ENCODE results near the gene MED13L.

MED13L gene

GRCh38 chr12:116194935-116195431 is 82.5 kb downstream of the MED13L start:
- H3K27ac ChIP-seq = peak overlapping the region in 3 of 11 experiments; percentile 7 to 29 (median 26); a peak in 4 of 22 replicates
- H3K36me3 ChIP-seq = peaks cover 0 to 20% (median 10%) of the 10 kb centered on the region in 11 experiments; a peak in 14 of 22 replicates
- TF ChIP-seq Cebpa-rat (IDR thresholded peaks at IDR 0.05) = no peak
- H3K4me3 ChIP-seq = no peak overlapping the region
- no peak overlapping the region for H3K9ac ChIP-seq
- no peaks in the 10 kb centered on the region for H3K27me3 ChIP-seq
- peaks cover 29 to 66% (median 51%) of the 10 kb centered on the region in 10 experiments for H3K4me1 ChIP-seq
- peak overlapping the region; percentile 8 to 62 (median 44); a peak in 19 of 22 replicates for H3K4me2 ChIP-seq
- H3K9me3 ChIP-seq (replicated peaks in 1 of 11) = no peaks in the 10 kb centered on the region
- peaks cover 99 to 100% (median 100%) of the 10 kb centered on the region in 11 experiments for H4K20me1 ChIP-seq

- Histone ChIP-seq H3K27ac (no peak overlapping the region), H3K4me2 (no peak overlapping the region), H3K4me3 (no peak overlapping the region), H3K36me3 (peaks cover 0 to 20% (median 10%) of the 10 kb centered on the region in 11 experiments; a peak in 14 of 22 replicates), H3K27me3 (no peaks in the 10 kb centered on the region), H3K9ac (no peak overlapping the region), H3K9me3 (replicated peaks in 1 of 11) (no peaks in the 10 kb centered on the region), H4K20me1 (peaks cover 99 to 100% (median 100%) of the 10 kb centered on the region in 11 experiments), H3K4me1 (peaks cover 30 to 67% (median 54%) of the 10 kb centered on the region in 10 experiments)
- no peak for TF ChIP-seq Cebpa-rat (IDR thresholded peaks at IDR 0.05)
Observed at GRCh38 chr12:116189692-116190091, 87.8 kb downstream of the MED13L start.

DNA sequence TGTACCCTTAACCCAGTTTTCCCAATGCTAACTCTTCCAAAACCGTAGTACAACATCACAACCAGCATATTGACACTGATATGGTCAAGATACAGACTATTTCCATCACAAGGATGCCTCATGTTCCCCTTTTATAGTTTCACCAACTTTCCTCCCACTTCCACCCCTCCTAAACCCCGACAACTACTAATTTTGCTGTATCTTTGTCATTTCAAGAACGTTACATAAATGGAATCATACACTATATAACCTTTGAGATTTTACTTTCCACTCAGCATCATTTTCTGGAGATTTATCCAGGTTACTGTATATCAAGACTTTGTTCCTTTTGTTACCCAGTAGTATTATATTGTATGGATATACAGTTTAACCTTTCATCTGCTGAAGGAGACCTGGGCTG is 88.9 kb downstream of the MED13L start:
- no peaks in the 10 kb centered on the region for H3K9me3 ChIP-seq (replicated peaks in 1 of 11)
- no peak for TF ChIP-seq Cebpa-rat (IDR thresholded peaks at IDR 0.05)
- no peak overlapping the region for H3K4me3 ChIP-seq
- H4K20me1 ChIP-seq = peaks cover 99 to 100% (median 100%) of the 10 kb centered on the region in 11 experiments
- peaks cover 25 to 75% (median 49%) of the 10 kb centered on the region in 10 experiments for H3K4me1 ChIP-seq
- peak overlapping the region in 9 of 11 experiments; percentile 3 to 62 (median 19); a peak in 6 of 22 replicates for H3K4me2 ChIP-seq
- H3K36me3 ChIP-seq = peaks cover 0 to 20% (median 10%) of the 10 kb centered on the region in 11 experiments; a peak in 14 of 22 replicates
- H3K9ac ChIP-seq = no peak overlapping the region
- no peaks in the 10 kb centered on the region for H3K27me3 ChIP-seq
- H3K27ac ChIP-seq = no peak overlapping the region

DNA sequence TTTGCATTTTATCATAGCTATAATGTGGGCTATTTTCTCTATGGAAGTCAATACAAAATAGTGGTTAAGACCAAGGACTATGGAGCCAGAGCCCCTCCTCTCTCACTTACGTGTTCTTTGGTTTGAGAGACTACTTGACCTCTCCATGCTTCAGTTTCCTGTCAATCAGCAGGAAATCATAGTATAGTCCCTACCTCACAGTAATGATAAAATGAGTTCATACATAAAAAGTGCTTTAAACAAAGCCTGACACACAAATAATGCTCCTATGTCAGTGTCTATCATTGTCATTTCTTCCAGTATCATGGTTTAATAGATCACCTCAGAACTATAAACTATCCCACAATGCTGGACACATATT is 90.4 kb downstream of the MED13L start:
- H3K9ac ChIP-seq = no peak overlapping the region
- peak overlapping the region; percentile 34 to 62 (median 53) for H3K4me2 ChIP-seq
- no peak for TF ChIP-seq Cebpa-rat (IDR thresholded peaks at IDR 0.05)
- peaks cover 99 to 100% (median 100%) of the 10 kb centered on the region in 11 experiments for H4K20me1 ChIP-seq
- H3K4me3 ChIP-seq = no peak overlapping the region
- H3K9me3 ChIP-seq (replicated peaks in 1 of 11) = no peaks in the 10 kb centered on the region
- H3K27me3 ChIP-seq = no peaks in the 10 kb centered on the region
- peaks cover 0 to 11% (median 4%) of the 10 kb centered on the region in 11 experiments; a peak in 9 of 22 replicates for H3K36me3 ChIP-seq
- H3K27ac ChIP-seq = no peak overlapping the region
- peaks cover 33 to 89% (median 59%) of the 10 kb centered on the region in 10 experiments for H3K4me1 ChIP-seq

- H3K4me3 ChIP-seq = no peak overlapping the region
- peaks cover 0 to 12% (median 4%) of the 10 kb centered on the region in 11 experiments; a peak in 9 of 22 replicates for H3K36me3 ChIP-seq
- peak overlapping the region in 2 of 11 experiments; percentile 9 to 30; a peak in 2 of 22 replicates for H3K27ac ChIP-seq
- no peaks in the 10 kb centered on the region for H3K9me3 ChIP-seq (replicated peaks in 1 of 11)
- TF ChIP-seq Cebpa-rat (IDR thresholded peaks at IDR 0.05) = no peak
- H3K4me2 ChIP-seq = peak overlapping the region; percentile 34 to 62 (median 53)
- H3K9ac ChIP-seq = no peak overlapping the region
- H3K27me3 ChIP-seq = no peaks in the 10 kb centered on the region
- H3K4me1 ChIP-seq = peaks cover 33 to 95% (median 63%) of the 10 kb centered on the region in 10 experiments
- peaks cover 99 to 100% (median 100%) of the 10 kb centered on the region in 11 experiments for H4K20me1 ChIP-seq
Observed at GRCh38 chr12:116186482-116187150, 90.9 kb downstream of the MED13L start.

DNA sequence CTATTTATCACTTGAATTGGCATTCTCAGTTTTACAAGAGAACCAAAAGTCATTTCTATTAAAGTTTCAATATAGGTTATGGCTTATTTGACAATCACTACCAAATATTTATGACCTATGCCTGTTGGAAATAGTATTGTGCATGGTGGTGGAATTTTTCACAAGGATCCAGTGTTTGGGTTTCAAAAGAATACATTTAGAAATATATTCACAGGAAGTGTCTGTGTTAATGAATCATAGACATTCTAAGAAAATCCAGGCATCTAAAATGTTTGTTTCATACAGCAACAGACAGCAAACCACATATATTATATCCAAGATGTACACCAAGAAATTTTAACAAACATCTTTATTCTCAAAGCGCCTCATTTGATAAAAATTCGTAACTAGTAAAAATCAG is 92.7 kb downstream of the MED13L start:
- Histone ChIP-seq H3K4me1 (peaks cover 33 to 92% (median 61%) of the 10 kb centered on the region in 10 experiments), H3K4me2 (peak overlapping the region in 4 of 11 experiments; percentile 26 to 56 (median 52); a peak in 6 of 22 replicates), H4K20me1 (peaks cover 99 to 100% (median 100%) of the 10 kb centered on the region in 11 experiments), H3K36me3 (peaks cover 0 to 14% (median 4%) of the 10 kb centered on the region in 11 experiments; a peak in 3 of 22 replicates), H3K9ac (no peak overlapping the region), H3K27ac (no peak overlapping the region), H3K4me3 (no peak overlapping the region), H3K27me3 (no peaks in the 10 kb centered on the region), H3K9me3 (replicated peaks in 1 of 11) (no peaks in the 10 kb centered on the region)
- TF ChIP-seq Cebpa-rat (IDR thresholded peaks at IDR 0.05) = no peak

- H3K36me3 ChIP-seq = peaks cover 0 to 22% (median 7%) of the 10 kb centered on the region in 11 experiments; a peak in 7 of 22 replicates
- H3K4me2 ChIP-seq = peak overlapping the region in 4 of 11 experiments; percentile 26 to 56 (median 52); a peak in 5 of 22 replicates
- H4K20me1 ChIP-seq = peaks cover 99 to 100% (median 100%) of the 10 kb centered on the region in 11 experiments
Observed at GRCh38 chr12:116183741-116184141, 93.8 kb downstream of the MED13L start.

GRCh38 chr12:116182359-116183063 is 95.0 kb downstream of the MED13L start:
- Histone ChIP-seq H3K9me3 (replicated peaks in 1 of 11) (no peaks in the 10 kb centered on the region), H3K4me2 (peak overlapping the region in 5 of 11 experiments; percentile 29 to 62 (median 47); a peak in 11 of 22 replicates), H3K4me1 (peaks cover 19 to 69% (median 44%) of the 10 kb centered on the region in 10 experiments), H4K20me1 (peaks cover 99 to 100% (median 100%) of the 10 kb centered on the region in 11 experiments), H3K27me3 (no peaks in the 10 kb centered on the region), H3K36me3 (peaks cover 0 to 22% (median 7%) of the 10 kb centered on the region in 11 experiments; a peak in 7 of 22 replicates), H3K4me3 (no peak overlapping the region), H3K27ac (no peak overlapping the region), H3K9ac (no peak overlapping the region)
- TF ChIP-seq Cebpa-rat (IDR thresholded peaks at IDR 0.05) = no peak

More at GRCh38 chr12:116183741-116184141, 93.8 kb downstream of the MED13L start:
- Histone ChIP-seq H3K27me3 (no peaks in the 10 kb centered on the region), H3K9ac (no peak overlapping the region), H3K27ac (peak overlapping the region in 1 of 11 experiments; percentile 15; a peak in 1 of 22 replicates), H3K9me3 (replicated peaks in 1 of 11) (no peaks in the 10 kb centered on the region), H3K4me3 (no peak overlapping the region), H3K4me1 (peaks cover 31 to 81% (median 55%) of the 10 kb centered on the region in 10 experiments)
- no peak for TF ChIP-seq Cebpa-rat (IDR thresholded peaks at IDR 0.05)

Measured in BLaER1 treated with 17β-estradiol and CSF1 and Interleukin-3, amounts not matched to agents 10 nM and 100 nM (cell line).